Bronchial epithelial cell (primary cell): ENCODE data around the gene RAD51B. TPM values are rescaled to one million over a fixed set of nuclear protein-coding genes. Genes with fewer than 3 reads are reported as not detected.

Source experiments
- DNase-seq: peaks from one replicate; pipeline ENCODE4 v3.0.0-alpha.2; 2010; ENCODE audit warnings: low read depth
- FAIRE-seq: peaks from 2 replicates; lab custom pipeline; 2011; peaks lifted over from hg19 to GRCh38; lab: Jason Lieb, UNC
- H3K27me3 ChIP-seq: 2 replicates; pipeline ENCODE4 v1.5.1; 2011; ENCODE audit warnings: low read length; ENCODE audit not compliant: control insufficient read depth, insufficient read depth
- H3K36me3 ChIP-seq: 2 replicates; pipeline ENCODE4 v1.5.1; 2011; ENCODE audit warnings: low read length; ENCODE audit not compliant: control insufficient read depth, insufficient read depth
- H3K4me3 ChIP-seq: 2 replicates; pipeline ENCODE4 v1.5.1; 2011; ENCODE audit warnings: mild to moderate bottlenecking, low read depth, low read length, control low read depth
- CTCF ChIP-seq: IDR thresholded peaks from 2 replicates; pipeline ENCODE4 v1.5.1; 2011; ENCODE audit warnings: mild to moderate bottlenecking, moderate library complexity, low read length, control low read depth, inconsistent platforms; ENCODE audit not compliant: insufficient read depth, severe bottlenecking
- total RNA-seq: library from RNA; depleted of rRNA; stranded (reverse); fragments of >200 nt; gene quantifications from 2 replicates; pipeline ENCODE4 v1.2.1, GENCODE V29; 2014

RAD51B gene
- total RNA-seq, 1 donor from 2014 or later: 12.1 TPM

- H3K4me3 ChIP-seq: no peak overlapping the region
- no peaks in the 10 kb centered on the region for H3K27me3 ChIP-seq
- no peak for FAIRE-seq
- no peak for DNase-seq
- no peaks in the 10 kb centered on the region for H3K36me3 ChIP-seq
- no peak for TF ChIP-seq CTCF
Observed at GRCh38 chr14:68477110-68477455, 657.5 kb downstream of the RAD51B start.

- Histone ChIP-seq H3K36me3 (no peaks in the 10 kb centered on the region), H3K27me3 (no peaks in the 10 kb centered on the region), H3K4me3 (no peak overlapping the region)
- FAIRE-seq (no peak), DNase-seq (no peak)
- no peak for TF ChIP-seq CTCF
Observed at GRCh38 chr14:68477461-68478085, 658.0 kb downstream of the RAD51B start.

- Histone ChIP-seq H3K27me3 (no peaks in the 10 kb centered on the region), H3K36me3 (no peaks in the 10 kb centered on the region), H3K4me3 (no peak overlapping the region)
- no peak for TF ChIP-seq CTCF
- FAIRE-seq: no peak
- DNase-seq: peak; percentile 48
Observed at GRCh38 chr14:68479247-68479646, 659.7 kb downstream of the RAD51B start.

- no peak for FAIRE-seq
- no peak for TF ChIP-seq CTCF
Observed at GRCh38 chr14:68482018-68482417, 662.4 kb downstream of the RAD51B start.

GRCh38 chr14:68482772-68483395 lies 663.3 kb downstream of the RAD51B start:
- Histone ChIP-seq H3K36me3 (no peaks in the 10 kb centered on the region), H3K4me3 (no peak overlapping the region), H3K27me3 (no peaks in the 10 kb centered on the region)
- no peak for TF ChIP-seq CTCF
- FAIRE-seq (no peak), DNase-seq (no peak)

More at GRCh38 chr14:68482018-68482417, 662.4 kb downstream of the RAD51B start:
- Histone ChIP-seq H3K27me3 (no peaks in the 10 kb centered on the region), H3K4me3 (no peak overlapping the region), H3K36me3 (no peaks in the 10 kb centered on the region)
- DNase-seq: no peak
